ENCODE measurements around the gene GTF3C4. TPM values are rescaled to one million over a fixed set of nuclear protein-coding genes. Genes with fewer than 3 reads are reported as not detected.

The GTF3C4 gene
- total and polyA plus RNA-seq, 12 donors, result 1.9 to 18.5 (median 11.6) TPM

DNA sequence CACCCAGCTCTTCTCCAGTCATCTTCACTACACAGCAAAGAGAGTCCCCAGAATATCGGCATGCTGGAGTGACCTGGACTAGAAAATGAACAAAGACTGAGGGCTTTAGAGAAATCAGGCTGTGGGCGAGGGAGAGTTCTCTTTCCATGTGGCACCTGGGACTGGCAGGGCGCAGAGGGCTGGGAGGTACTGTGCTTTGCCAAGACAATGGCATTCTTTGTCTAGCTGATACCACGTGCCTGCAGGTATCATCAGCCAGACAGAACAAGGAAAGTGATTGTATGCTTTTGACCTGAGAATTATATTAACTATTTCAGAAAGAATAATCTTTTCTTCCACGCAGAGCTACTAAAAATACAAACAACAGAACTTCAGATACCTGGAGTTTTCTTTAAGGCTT, 30.9 kb upstream of the GTF3C4 start:
- WGBS, 4 donors, result 92 to 95% (median 93%) methylated on average over 5 of the region's 5 CpGs
- H3K27ac ChIP-seq, result no peak overlapping the region
- H3K4me3 ChIP-seq, result no peak overlapping the region
- intact Hi-C loops (cut with DNase I), result no loop called here
- peaks cover 0 to 34% of the 10 kb centered on the region in 2 donors for H3K36me3 ChIP-seq (replicated peaks in 1 of 2)
- TF ChIP-seq, protein P1, sequence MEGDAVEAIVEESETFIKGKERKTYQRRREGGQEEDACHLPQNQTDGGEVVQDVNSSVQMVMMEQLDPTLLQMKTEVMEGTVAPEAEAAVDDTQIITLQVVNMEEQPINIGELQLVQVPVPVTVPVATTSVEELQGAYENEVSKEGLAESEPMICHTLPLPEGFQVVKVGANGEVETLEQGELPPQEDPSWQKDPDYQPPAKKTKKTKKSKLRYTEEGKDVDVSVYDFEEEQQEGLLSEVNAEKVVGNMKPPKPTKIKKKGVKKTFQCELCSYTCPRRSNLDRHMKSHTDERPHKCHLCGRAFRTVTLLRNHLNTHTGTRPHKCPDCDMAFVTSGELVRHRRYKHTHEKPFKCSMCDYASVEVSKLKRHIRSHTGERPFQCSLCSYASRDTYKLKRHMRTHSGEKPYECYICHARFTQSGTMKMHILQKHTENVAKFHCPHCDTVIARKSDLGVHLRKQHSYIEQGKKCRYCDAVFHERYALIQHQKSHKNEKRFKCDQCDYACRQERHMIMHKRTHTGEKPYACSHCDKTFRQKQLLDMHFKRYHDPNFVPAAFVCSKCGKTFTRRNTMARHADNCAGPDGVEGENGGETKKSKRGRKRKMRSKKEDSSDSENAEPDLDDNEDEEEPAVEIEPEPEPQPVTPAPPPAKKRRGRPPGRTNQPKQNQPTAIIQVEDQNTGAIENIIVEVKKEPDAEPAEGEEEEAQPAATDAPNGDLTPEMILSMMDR (IDR thresholded peaks at IDR 0.05), result no peak
- TF ChIP-seq POLR2A (IDR thresholded peaks at IDR 0.05), result no peak
- no peaks in the 10 kb centered on the region for H3K4me1 ChIP-seq (replicated peaks in 1 of 2)
- H3K27me3 ChIP-seq, result no peaks in the 10 kb centered on the region
- no peaks in the 10 kb centered on the region for H3K9me3 ChIP-seq (replicated peaks in 1 of 3)
- DNase-seq, result no peak

DNA sequence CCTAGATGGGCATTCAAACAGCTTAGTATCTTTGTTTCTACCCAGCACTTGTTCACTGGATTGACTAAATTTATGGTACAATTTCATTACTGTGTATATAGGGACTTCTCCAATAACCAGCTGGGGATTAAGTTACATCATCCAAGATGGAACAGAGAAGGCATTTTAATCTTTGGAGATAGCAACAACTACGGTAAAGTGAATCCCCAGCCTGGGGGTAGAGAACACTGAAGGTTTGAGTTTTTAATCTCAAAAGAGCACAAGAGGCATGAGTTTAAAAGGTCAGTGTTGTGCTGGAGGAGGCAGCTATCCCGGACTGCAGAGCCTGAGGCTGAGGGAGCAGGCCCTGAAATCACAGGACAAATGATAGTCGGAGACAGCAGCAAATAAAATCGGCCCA, 29.0 kb upstream of the GTF3C4 start:
- intact Hi-C loops (cut with DNase I), result no loop called here
- TF ChIP-seq, protein P1 (IDR thresholded peaks at IDR 0.05), result no peak
- no peak for DNase-seq
- Histone ChIP-seq H3K27me3 (no peaks in the 10 kb centered on the region), H3K36me3 (replicated peaks in 1 of 2) (peaks cover 0 to 53% of the 10 kb centered on the region in 2 donors), H3K27ac (no peak overlapping the region), H3K9me3 (replicated peaks in 1 of 3) (no peaks in the 10 kb centered on the region), H3K4me1 (replicated peaks in 1 of 2) (no peaks in the 10 kb centered on the region), H3K4me3 (no peak overlapping the region)
- 87 to 92% (median 89%) methylated on average over 4 of the region's 4 CpGs for WGBS, 4 donors

DNA sequence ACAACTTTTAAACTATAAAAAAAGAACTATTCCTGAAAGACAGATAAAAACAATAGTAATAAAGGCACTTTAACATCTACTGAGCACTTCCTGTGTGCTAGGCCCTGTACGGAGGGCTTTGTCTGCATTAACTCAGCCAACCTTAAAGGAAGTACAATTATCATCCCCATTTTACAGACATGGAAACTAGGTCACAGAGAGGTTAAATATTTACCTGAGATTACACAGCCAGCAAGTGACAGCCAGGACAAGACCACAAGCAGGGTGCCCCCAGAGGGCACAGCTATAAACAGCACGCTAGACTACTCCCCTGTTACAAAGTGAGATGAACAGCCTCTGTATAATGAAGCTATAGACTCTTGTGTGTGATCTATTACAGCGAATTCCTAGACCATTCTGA, 26.0 kb upstream of the GTF3C4 start:
- intact Hi-C loops (cut with DNase I), result no loop called here
- Histone ChIP-seq H3K36me3 (replicated peaks in 1 of 2) (peaks cover 0 to 78% of the 10 kb centered on the region in 2 donors), H3K27ac (no peak overlapping the region), H3K27me3 (no peaks in the 10 kb centered on the region), H3K4me1 (replicated peaks in 1 of 2) (no peaks in the 10 kb centered on the region), H3K9me3 (replicated peaks in 1 of 3) (no peaks in the 10 kb centered on the region), H3K4me3 (no peak overlapping the region)
- WGBS, 4 donors, result 89 to 94% (median 92%) methylated on average over 3 of the region's 3 CpGs
- TF ChIP-seq POLR2A (IDR thresholded peaks at IDR 0.05), result no peak
- TF ChIP-seq, protein P1 (IDR thresholded peaks at IDR 0.05), result no peak
- no peak for DNase-seq

DNA sequence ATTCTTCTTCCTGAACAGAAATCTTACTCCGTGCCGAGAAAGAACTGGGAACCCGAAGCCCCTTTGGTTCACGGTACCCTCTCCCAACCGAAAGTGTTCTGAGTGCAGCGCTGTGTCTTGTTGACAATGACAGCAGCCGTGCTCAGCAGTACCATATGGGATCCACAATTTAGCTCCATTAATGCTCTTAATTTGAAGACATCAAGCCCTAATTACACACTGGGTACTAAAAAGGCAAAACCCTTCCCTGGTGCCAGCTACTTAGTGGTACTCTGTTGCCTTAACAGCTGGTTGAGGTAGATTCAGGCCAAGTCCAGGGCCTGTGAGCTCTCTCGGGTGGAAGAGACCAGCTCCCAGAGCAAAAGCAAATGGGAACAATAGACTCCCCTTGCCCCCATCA, 25.0 kb upstream of the GTF3C4 start:
- no peak for TF ChIP-seq POLR2A (IDR thresholded peaks at IDR 0.05)
- TF ChIP-seq, protein P1 (IDR thresholded peaks at IDR 0.05), result no peak
- intact Hi-C loops (cut with DNase I), result no loop called here
- H3K4me1 ChIP-seq (replicated peaks in 1 of 2), result no peaks in the 10 kb centered on the region
- H3K9me3 ChIP-seq (replicated peaks in 1 of 3), result no peaks in the 10 kb centered on the region
- no peak for DNase-seq
- H3K4me3 ChIP-seq, result no peak overlapping the region
- H3K27me3 ChIP-seq, result no peaks in the 10 kb centered on the region
- no peak overlapping the region for H3K27ac ChIP-seq
- WGBS, 4 donors, result 96 to 99% (median 97%) methylated on average over 7 to 8 of the region's 8 CpGs
- peaks cover 0 to 85% of the 10 kb centered on the region in 2 donors for H3K36me3 ChIP-seq (replicated peaks in 1 of 2)

All from adrenal gland (tissue), 12 donors.